Thyroid gland (tissue), 4 donors: ENCODE data around the gene SUPT3H.

Source experiments
- POLR2A ChIP-seq, 2 donors: fragments of 450-650 bp; IDR thresholded peaks; one replicate each; pipeline ENCODE4 v1.6.1; 2017; ENCODE audit warnings: antibody characterized with exemption in 2 of 2, mild to moderate bottlenecking in 2 of 2, moderate library complexity in 1 of 2
- TF ChIP-seq, protein P1 (sequence below), 6 experiments: fragments of 200-600 bp in 3 of 6; fragments of 450-650 bp in 3 of 6; sonication (generic) in 3 of 6; IDR thresholded peaks; one replicate each; pipeline ENCODE4 v1.5.1; 2016 to 2019; ENCODE audit warnings: antibody characterized with exemption in 6 of 6, mild to moderate bottlenecking in 2 of 6, inconsistent platforms in 1 of 6, moderate library complexity in 1 of 6

DNA sequence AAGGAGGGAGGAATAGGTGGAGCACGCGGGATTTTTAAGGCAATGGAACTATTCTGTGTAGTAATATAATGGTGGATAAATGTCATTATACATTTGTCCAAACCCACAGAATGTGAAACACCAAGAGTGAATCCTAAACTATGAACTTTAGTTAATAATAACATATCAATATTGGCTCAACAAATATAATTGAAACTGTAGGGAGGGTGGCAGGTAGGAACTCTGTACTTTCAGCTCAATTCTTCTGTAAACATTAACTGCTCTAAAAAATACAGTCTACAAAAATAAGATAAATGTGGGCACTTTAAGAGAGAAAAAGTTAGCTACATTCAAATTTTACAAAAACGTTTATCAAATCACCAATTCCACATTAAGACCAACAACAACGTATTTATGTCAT, 186.3 kb downstream of the SUPT3H start:
- TF ChIP-seq, protein P1, sequence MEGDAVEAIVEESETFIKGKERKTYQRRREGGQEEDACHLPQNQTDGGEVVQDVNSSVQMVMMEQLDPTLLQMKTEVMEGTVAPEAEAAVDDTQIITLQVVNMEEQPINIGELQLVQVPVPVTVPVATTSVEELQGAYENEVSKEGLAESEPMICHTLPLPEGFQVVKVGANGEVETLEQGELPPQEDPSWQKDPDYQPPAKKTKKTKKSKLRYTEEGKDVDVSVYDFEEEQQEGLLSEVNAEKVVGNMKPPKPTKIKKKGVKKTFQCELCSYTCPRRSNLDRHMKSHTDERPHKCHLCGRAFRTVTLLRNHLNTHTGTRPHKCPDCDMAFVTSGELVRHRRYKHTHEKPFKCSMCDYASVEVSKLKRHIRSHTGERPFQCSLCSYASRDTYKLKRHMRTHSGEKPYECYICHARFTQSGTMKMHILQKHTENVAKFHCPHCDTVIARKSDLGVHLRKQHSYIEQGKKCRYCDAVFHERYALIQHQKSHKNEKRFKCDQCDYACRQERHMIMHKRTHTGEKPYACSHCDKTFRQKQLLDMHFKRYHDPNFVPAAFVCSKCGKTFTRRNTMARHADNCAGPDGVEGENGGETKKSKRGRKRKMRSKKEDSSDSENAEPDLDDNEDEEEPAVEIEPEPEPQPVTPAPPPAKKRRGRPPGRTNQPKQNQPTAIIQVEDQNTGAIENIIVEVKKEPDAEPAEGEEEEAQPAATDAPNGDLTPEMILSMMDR (IDR thresholded peaks at IDR 0.05), result no peak
- TF ChIP-seq POLR2A (IDR thresholded peaks at IDR 0.05), result no peak
